GM12872 (cell line): ENCODE data around the gene PROSER3.

Source experiments
- CTCF ChIP-seq: IDR thresholded peaks from 3 replicates; pipeline ENCODE4 v1.5.1; 2011; ENCODE audit warnings: low read depth, mild to moderate bottlenecking, low read length, moderate library complexity; ENCODE audit not compliant: insufficient read depth

The PROSER3 gene

GRCh38 chr19:35748106-35749020 is 9.6 kb upstream of the PROSER3 start, which contains the start of gene LIN37:
Gene LIN37 (plus strand): TSS chr19:35748576. CDS start chr19:35748725, 149 bp downstream.
- TF ChIP-seq CTCF = no peak

GRCh38 chr19:35750167-35750566 is 7.8 kb upstream of the PROSER3 start:
- TF ChIP-seq CTCF = no peak

- TF ChIP-seq CTCF = no peak
Observed at GRCh38 chr19:35751839-35752745, 5.9 kb upstream of the PROSER3 start.

GRCh38 chr19:35752746-35753350 is 5.1 kb upstream of the PROSER3 start:
- no peak for TF ChIP-seq CTCF

- TF ChIP-seq CTCF = no peak
Observed at GRCh38 chr19:35753634-35754369, 4.2 kb upstream of the PROSER3 start.

GRCh38 chr19:35754370-35755130 is 3.4 kb upstream of the PROSER3 start:
- no peak for TF ChIP-seq CTCF
